Measurements from ENCODE around the gene SF3B1.
"Not testable (repeated sequence)": the region's sequence is repeated elsewhere in the genome, so short reads cannot be mapped to it uniquely, and the experiment has no call there.

Gene SF3B1

GRCh38 chr2:197435598-197436420 lies 981 bp upstream of the SF3B1 start:
- DNase-seq (ENCODE audit: low spot score): no peak

GRCh38 chr2:197433780-197434438 lies 919 bp downstream of the SF3B1 start:
- no peak for DNase-seq (ENCODE audit: low spot score)

GRCh38 chr2:197432527-197432926 lies 2.3 kb downstream of the SF3B1 start:
- not testable (repeated sequence) for DNase-seq (ENCODE audit: low spot score)

- no peak for DNase-seq (ENCODE audit: low spot score)
Observed at GRCh38 chr2:197431858-197432257, 3.0 kb downstream of the SF3B1 start.

- DNase-seq (ENCODE audit: low spot score): no peak
Observed at GRCh38 chr2:197427986-197428385, 6.8 kb downstream of the SF3B1 start.

GRCh38 chr2:197426723-197427603 lies 7.9 kb downstream of the SF3B1 start:
- no peak for DNase-seq (ENCODE audit: low spot score)

- no peak for DNase-seq (ENCODE audit: low spot score)
Observed at GRCh38 chr2:197425550-197425949, 9.3 kb downstream of the SF3B1 start.

- no peak for DNase-seq (ENCODE audit: low spot score)
Observed at GRCh38 chr2:197423307-197423706, 11.5 kb downstream of the SF3B1 start.

GRCh38 chr2:197419438-197419837 lies 15.4 kb downstream of the SF3B1 start:
- no peak for DNase-seq (ENCODE audit: low spot score)

- no peak for DNase-seq (ENCODE audit: low spot score)
Observed at GRCh38 chr2:197416268-197416667, 18.6 kb downstream of the SF3B1 start.

GRCh38 chr2:197414515-197414914 lies 20.3 kb downstream of the SF3B1 start:
- DNase-seq (ENCODE audit: low spot score): no peak

GRCh38 chr2:197414039-197414438 lies 20.8 kb downstream of the SF3B1 start:
- no peak for DNase-seq (ENCODE audit: low spot score)

GRCh38 chr2:197405582-197405981 lies 29.2 kb downstream of the SF3B1 start:
- no peak for DNase-seq (ENCODE audit: low spot score)

GRCh38 chr2:197399887-197400540 lies 34.8 kb downstream of the SF3B1 start:
- no peak for DNase-seq (ENCODE audit: low spot score)

- DNase-seq (ENCODE audit: low spot score): no peak
Observed at GRCh38 chr2:197398913-197399312, 35.9 kb downstream of the SF3B1 start.

- no peak for DNase-seq (ENCODE audit: low spot score)
Observed at GRCh38 chr2:197391220-197391717, 43.6 kb downstream of the SF3B1 start.

GRCh38 chr2:197388866-197389587 lies 45.8 kb downstream of the SF3B1 start:
- DNase-seq (ENCODE audit: low spot score): no peak

- no peak for DNase-seq (ENCODE audit: low spot score)
Observed at GRCh38 chr2:197387179-197387578, 47.6 kb downstream of the SF3B1 start.

- DNase-seq (ENCODE audit: low spot score): no peak
Observed at GRCh38 chr2:197386242-197386641, 48.6 kb downstream of the SF3B1 start.

- no peak for DNase-seq (ENCODE audit: low spot score)
Observed at GRCh38 chr2:197383825-197384224, 51.0 kb downstream of the SF3B1 start.

GRCh38 chr2:197381641-197382040 lies 53.2 kb downstream of the SF3B1 start:
- DNase-seq (ENCODE audit: low spot score): no peak

All from globus pallidus (tissue), 1 donor.